GM12872 (cell line): Measurements from ENCODE around the gene HSDL1.

Experiments used
- CTCF ChIP-seq: IDR thresholded peaks from 3 replicates; pipeline ENCODE4 v1.5.1; 2011; ENCODE audit warnings: low read depth, mild to moderate bottlenecking, low read length, moderate library complexity; ENCODE audit not compliant: insufficient read depth

Gene HSDL1

GRCh38 chr16:84184775-84185174 lies 39.8 kb upstream of the HSDL1 start:
- no peak for TF ChIP-seq CTCF

- no peak for TF ChIP-seq CTCF
Observed at GRCh38 chr16:84183911-84184591, 39.1 kb upstream of the HSDL1 start.

- no peak for TF ChIP-seq CTCF
Observed at GRCh38 chr16:84183572-84183875, 38.5 kb upstream of the HSDL1 start.

- no peak for TF ChIP-seq CTCF
Observed at GRCh38 chr16:84182680-84183571, 37.9 kb upstream of the HSDL1 start.

- no peak for TF ChIP-seq CTCF
Observed at GRCh38 chr16:84182104-84182503, 37.1 kb upstream of the HSDL1 start.

- no peak for TF ChIP-seq CTCF
Observed at GRCh38 chr16:84181144-84181915, 36.4 kb upstream of the HSDL1 start.

- no peak for TF ChIP-seq CTCF
Observed at GRCh38 chr16:84180519-84181140, 35.7 kb upstream of the HSDL1 start.
